NCI-H2029 treated with DMSO at 0.1 percent for 48 hours (cell line): Measurements from ENCODE around the gene ROPN1B.
"Not testable (repeated sequence)": the region's sequence is repeated elsewhere in the genome, so short reads cannot be mapped to it uniquely, and the experiment has no call there.

Experiments
- DNase-seq: peaks from one replicate; lab custom pipeline; 2025; lab: John Stamatoyannopoulos, UW

The ROPN1B gene

GRCh38 chr3:125968701-125969592 is at the start of gene ROPN1B:
ROPN1B (plus strand) TSS chr3:125969178; CDS start chr3:125972055, 2,877 bp downstream.
- not testable (repeated sequence) for DNase-seq

GRCh38 chr3:125920191-125920590 is 48.8 kb upstream of the ROPN1B start:
- not testable (repeated sequence) for DNase-seq

DNA sequence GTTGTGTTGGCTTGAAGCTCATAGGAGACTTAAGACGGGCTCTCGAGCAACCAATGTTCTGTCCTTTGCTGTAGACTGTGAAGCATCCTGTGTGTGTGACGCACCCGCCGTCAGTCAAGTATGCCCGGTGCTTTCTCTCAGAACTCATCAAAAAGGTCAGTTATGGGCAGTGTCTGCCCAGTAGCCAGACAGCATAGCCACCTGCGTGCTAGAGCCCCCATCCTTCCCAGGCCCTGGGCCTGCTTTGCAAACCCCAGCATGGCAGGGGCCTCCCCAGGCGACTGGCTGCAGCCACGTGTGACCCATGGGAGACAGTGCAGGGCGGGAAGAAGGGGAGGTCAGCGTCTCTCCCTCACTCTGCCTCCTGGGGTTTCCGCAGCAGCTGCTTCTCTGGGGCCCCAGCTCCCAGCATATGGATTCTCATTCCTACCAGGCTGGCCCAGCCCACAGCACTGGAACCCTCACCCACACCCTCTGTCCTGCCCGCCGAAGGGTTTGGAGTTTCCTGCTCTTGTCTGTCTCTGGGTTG is 48.2 kb upstream of the ROPN1B start:
- not testable (repeated sequence) for DNase-seq

DNA sequence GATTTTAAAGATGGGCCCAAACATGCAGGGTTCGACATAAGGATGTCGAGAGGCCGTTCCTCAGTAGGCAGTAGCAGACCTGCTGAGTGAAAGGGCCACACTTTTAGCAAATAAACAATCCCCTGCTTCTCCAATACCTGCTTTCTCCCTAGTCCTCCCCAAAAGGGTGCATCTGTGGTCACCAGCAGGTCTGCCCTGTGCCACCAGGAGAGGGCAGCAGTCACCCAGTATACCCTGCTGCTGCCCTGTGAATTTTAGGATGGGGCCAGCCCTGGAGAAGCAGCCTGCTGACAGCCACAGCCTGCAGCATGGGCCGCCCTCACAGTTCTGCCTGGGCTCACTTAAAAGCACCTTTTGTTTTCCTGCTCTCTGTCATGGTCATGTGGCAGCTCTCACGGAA is 47.3 kb upstream of the ROPN1B start:
- peak; percentile 6 for DNase-seq

DNA sequence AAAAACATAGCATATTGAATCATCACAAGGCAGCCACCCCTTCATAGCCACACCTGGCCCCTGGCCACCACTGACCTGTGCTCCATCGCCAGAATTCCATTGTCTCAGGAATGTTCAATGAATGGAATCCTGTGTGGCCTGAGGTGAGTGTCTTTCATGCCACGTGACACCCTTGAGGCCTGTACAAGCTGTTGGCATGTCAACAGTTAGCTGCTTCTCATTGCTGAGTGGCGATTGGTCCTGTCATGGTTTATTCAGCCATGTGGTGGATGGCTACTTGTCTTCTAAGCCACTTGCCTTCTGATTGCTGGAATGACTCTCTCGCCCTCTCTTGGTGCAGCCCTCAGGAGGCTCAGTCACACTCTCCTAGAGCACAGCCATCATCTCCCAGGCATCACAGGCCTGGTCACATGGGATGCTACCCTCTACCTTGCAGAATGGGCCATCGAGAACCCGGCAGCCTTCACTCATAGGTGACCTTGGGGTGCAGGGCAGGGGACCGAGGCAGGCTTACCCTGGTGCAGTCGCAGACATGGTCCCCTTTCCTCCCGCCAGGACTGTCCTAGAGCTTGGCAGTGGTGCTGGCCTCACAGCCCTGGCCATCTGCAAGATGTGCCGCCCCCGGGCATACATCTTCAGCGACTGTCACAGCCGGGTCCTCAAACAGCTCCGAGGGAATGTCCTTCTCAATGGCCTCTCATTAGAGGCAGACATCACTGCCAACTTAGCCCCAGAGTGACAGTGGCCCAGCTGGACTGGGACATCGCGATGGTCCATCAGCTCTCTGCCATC is 45.5 kb upstream of the ROPN1B start:
- DNase-seq: peak; percentile 8

- DNase-seq: not testable (repeated sequence)
These were observed 44.7 kb upstream of the ROPN1B start for GRCh38 chr3:125924276-125924675.

DNA sequence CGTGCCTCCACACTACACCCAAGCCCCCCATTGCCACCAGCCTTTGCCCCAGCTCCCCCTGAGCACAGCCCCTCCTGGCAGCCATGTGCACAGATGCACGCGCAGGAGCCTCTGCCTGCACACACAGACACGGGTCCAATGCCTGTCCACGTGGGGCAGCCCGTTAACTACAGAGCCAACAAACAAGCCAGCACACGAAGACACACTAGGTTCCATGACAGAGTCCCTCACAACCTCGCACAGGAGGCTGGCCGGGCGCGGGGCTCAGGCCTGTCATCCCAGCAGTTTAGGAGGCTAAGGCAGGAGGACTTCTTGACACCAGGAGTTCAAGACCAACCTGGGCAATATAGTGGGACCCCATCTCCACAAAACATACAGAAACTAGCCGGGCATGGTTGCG is 43.3 kb upstream of the ROPN1B start:
- not testable (repeated sequence) for DNase-seq

DNA sequence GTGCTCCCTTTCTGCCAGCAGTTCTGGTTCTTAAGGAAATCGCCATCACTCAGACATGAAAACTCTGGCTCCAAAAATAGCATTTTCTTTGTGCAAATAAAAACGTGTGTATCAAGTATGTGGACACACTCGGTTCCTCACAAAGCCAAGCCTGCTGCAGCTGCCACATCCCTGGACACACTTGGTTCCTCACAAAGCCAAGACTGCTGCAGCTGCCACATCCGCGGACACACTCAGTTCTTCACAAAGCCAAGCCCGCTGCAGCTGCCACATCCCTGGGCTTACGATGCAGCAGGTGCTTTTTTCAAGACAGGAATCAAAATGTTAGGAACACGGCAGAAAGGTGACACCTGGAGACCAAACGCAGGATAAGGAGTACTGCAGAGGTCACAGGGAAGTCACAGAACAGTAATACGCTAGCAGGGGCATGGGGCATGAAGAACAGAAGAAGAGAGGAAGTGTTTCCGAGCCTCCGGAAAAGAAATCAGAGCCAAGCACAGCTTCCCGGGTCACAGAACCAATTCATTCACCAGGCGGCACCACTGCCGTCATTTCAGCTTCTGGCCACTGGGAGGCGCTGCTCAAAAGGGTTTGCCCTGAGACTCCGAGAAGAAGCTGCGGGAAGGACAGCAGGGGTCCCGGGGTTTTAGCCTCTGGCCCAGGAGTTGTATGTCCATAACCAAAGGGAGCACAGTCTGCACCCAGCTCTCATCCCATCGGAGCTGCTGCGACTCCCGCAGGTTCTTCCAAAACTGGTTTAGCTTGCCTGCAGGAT is 40.0 kb upstream of the ROPN1B start:
- DNase-seq: not testable (repeated sequence)

DNA sequence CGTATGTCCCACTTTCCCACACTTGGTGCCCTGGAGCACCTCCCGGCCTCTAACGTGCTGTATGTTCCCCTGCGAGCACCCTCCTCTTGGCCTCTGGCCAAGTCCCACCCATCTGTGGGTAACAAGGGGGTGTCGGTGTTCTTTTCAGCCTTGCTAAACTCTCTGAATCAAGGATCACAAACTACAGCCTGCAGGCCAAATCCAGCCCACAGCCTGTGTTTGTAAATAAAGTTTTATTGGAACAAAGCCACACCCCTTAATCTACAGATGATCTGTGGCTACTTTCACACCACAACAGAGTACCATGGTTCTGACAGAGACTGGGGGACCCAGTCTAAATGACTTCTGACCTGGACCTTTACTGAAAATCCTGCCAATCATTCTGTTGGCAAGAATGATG is 39.2 kb upstream of the ROPN1B start:
- DNase-seq: not testable (repeated sequence)

GRCh38 chr3:125931355-125931880 is 37.6 kb upstream of the ROPN1B start:
- not testable (repeated sequence) for DNase-seq

DNA sequence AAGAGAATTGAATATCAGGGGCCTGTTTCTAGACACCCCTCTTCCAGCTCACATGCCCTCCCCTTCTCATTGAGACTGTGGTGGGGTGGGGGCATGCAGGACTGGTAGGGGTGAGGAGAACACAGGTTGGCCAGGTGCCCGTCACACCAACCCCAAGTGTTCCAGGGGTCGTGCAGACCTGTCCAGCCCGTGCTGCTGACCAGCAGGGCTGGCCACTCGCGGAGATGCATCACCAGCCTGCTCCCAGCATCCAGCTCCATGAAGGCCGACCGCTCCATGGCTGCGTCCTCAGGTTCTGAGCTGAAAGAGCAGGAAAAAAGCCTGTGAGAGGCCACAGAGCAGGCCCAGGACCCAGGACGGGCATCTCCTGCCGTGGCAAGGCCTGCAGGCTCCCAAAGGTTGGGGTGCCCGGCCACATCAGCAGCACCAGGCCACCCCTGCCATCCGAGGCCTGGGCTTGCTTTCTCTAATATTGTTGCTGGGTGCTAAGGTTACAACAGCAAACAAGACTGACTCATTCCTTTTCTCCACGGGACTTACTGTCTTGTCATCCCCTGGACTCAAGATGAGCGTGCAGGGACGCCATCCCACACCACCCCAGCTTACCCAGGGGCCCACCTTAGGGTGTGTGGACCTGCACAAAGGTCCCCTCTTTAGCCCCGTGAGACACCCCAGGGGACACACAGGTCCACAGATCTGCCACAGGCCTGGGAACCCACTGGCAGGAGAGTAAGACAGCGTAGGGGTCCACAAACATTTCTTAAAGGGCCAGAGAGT is 35.4 kb upstream of the ROPN1B start:
- DNase-seq: not testable (repeated sequence)

DNA sequence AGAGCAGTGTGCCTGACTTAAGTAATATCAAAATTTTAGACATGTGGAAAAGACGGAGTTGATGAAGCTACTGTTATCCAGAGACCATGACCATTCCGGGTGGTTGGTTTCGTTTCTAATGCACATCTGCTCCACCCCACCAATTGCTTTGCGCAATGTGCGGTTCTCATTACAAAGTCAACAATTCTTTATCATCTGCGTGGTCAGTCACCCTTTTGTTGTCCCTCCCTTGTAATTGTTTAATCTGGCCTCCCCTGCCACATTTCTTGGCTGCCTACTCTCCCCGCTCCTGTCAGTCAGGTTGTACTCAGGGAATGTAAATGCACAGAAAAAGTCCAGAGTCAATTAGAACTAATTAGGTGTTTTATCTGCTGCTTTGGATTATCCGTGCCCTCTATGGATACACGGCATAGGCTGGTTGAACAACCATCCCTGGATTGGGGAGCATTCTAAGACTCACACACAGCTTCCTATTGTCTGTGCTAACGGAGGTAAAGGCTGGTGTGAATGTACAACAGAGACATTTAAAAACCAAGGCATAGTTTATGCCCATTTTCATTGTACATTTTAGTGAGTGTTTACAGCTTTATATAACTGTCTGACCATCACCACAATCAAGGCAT is 33.6 kb upstream of the ROPN1B start:
- DNase-seq: peak; percentile 62

DNA sequence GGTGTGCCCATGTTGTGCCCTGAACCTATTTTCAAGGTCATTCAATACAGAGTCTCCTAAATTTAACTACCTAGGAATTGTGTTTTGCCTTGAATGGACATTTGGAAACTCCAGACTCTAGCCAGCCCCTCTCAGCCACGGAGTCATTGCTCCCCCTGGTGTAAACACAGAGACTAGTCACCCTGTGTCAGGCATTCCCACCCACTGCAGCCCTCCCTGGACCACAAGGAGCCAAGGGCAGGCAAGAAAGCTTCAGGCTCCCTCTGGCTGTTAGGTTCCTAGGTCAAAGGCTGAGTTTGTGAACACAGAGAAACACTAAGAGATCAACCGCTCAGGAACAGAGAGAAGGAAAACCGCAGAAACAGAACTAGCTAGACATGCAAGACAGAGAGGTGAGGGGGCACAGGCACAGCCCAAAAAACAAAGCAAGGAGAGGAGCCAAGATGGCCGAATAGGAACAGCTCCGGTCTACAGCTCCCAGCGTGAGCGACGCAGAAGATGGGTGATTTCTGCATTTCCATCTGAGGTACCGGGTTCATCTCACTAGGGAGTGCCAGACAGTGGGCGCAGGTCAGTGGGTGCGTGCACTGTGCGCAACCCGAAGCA is 32.7 kb upstream of the ROPN1B start:
- peak; percentile 4 for DNase-seq

- not testable (repeated sequence) for DNase-seq
These were observed 32.1 kb upstream of the ROPN1B start for GRCh38 chr3:125936891-125937290.

GRCh38 chr3:125947806-125948205 is 21.2 kb upstream of the ROPN1B start:
- not testable (repeated sequence) for DNase-seq

DNA sequence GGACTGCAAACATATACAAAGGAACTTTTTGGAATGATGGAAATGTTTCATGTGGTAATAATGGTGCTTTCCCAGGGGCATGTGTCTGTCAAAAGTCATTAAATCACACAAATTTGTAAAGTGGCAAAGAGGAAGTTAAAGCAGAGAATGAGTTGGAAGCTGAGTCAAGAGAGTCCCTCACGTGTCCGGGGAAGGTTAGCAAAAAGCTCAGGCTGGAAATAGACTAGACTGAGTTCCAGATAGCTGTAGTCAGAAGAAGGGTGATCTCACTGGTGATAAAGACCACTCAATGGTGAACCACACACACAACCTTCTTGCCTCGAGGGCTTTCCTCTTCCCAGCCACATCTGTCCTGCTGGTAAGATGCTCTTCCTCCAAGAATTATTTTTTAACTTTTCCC is 20.1 kb upstream of the ROPN1B start:
- not testable (repeated sequence) for DNase-seq

- not testable (repeated sequence) for DNase-seq
These were observed 17.8 kb upstream of the ROPN1B start for GRCh38 chr3:125951176-125951575.

- not testable (repeated sequence) for DNase-seq
These were observed 12.0 kb upstream of the ROPN1B start for GRCh38 chr3:125957020-125957419.

GRCh38 chr3:125957674-125958510 is 11.1 kb upstream of the ROPN1B start:
- no peak for DNase-seq
